Measurements from ENCODE around the gene AMPD2.
A peak's percentile ranks its signal among the peaks of the same experiment; 100 is the strongest.

Gene AMPD2

DNA sequence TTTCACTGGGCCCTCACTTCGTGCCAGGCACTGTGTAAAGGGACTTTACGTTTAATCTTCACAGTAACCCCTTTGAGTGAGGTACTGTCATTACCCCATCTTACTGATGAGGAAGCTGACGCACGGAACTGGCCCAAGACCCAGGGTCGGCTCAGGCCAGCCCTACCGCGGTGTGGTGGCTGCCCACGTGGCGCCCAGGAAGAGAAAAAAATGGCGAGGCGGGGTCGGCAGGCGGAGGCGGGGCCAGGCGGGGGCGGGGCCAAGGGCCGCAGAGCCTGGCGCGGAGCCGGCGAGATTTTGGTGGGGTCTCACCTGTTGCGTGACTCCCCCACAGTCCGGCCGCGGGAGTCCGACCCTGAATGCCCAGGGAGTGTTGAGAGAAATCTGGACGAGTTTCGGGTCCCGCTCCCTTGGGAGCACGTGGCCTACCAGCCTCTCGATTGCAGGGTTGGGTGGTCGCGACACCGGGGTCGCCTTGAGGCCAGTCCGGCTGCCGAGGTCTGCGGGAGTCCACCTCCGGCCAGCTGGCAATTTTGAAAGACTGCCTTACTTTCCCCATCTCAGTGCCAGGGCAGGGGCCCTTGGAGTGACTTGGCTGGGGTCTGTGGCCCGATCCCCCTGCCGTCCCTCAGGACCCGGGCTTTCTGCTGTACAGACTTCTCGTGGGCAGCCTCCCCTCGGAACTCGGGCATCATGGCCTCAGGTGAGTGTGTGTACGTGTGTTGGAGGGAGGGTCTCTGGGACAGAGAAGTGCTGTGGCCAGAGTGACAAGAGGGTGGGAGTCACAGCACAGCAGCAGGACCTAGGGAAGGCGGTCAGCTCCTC lies at the start of gene AMPD2, which contains the start of gene GNAT2:
Gene AMPD2, plus strand, starts transcription at position 262 of the 825 bp plus-strand sequence. CDS start 1,339 bp downstream, outside the sequence.
Gene GNAT2, minus strand, starts transcription at position 41 of the 825 bp plus-strand sequence. CDS start 6,746 bp downstream, outside the sequence.
- DNase-seq: peak; percentile 6 to 68

GRCh38 chr1:109570414-109570813 lies 49.2 kb upstream of the AMPD2 start:
- no peak for DNase-seq

DNA sequence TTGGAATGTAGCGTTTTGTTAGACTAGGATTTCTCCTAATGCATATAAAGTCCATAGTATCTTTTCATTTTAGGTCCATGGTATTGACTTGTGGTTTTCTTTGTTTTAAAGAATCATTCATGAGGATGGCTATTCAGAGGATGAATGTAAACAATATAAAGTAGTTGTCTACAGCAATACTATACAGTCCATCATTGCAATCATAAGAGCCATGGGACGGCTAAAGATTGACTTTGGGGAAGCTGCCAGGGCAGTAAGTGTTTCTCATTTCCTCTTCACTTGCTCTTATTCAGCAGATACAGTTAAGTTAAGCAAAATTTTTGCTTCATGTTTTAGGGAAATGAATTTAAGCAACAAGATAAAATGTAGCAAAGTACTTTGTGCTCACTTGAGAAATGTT lies 45.9 kb upstream of the AMPD2 start:
- DNase-seq: no peak

GRCh38 chr1:109578947-109579443 lies 40.6 kb upstream of the AMPD2 start:
- no peak for DNase-seq

GRCh38 chr1:109579491-109579890 lies 40.1 kb upstream of the AMPD2 start:
- DNase-seq: no peak

GRCh38 chr1:109582021-109582420 lies 37.6 kb upstream of the AMPD2 start:
- no peak for DNase-seq

GRCh38 chr1:109584766-109585165 lies 34.9 kb upstream of the AMPD2 start:
- no peak for DNase-seq

GRCh38 chr1:109586055-109586454 lies 33.6 kb upstream of the AMPD2 start:
- no peak for DNase-seq

DNA sequence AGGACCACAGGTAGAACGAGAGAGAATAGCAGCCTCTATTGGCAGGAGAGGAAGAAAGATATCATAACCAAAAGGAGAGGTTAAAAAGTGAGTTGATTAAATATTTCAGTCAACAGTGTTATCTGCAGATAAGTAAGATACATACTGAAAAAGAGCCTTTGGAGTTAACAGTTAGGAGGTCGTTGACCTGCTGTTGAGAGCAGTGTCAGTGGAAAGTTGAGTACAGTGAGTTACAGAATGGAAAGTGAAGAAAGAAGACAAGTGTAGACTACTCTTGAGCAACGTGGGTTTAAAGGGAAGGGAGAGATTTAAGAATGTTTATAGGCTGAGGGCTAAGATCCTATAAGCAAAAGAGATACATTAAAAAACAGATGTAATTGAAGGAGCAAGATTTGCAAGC lies 30.5 kb upstream of the AMPD2 start:
- DNase-seq: no peak

DNA sequence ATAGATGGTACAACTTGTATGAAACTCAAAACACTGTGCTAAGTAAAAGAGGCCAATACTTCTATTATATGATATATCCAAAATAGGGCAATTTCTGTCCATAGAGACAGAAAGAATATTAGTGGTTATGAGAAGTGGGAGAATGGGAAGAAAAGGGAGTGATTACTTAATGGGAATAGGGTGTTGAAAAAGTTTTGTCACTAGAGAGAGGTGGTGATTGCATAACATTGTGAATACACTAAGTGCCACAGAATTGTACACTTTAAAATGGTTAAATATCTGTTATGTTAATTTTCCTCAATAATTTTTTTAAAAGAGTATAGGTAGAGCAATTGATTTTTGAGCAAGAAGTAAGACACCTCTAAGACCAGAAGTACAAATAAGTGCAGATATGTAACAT lies 30.0 kb upstream of the AMPD2 start:
- DNase-seq: no peak

GRCh38 chr1:109592916-109593315 lies 26.7 kb upstream of the AMPD2 start:
- no peak for DNase-seq

DNA sequence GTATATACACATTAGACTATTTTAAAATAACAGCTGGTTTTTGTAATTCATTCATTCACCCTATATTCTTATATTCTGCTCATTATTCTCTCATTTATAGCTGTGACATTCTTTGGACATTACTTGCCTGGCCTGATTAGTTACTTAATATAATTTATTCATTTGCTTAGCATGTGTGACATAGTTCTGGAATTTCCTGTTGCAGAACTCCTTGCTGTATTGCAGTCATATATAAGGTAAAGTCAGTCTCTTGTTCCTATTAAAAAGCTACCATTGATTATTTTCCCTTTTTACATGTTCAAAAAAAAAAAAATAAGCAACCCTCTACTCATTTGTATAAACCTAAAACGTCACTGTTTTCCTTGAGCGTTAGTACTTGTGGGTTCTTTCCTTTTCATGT lies 24.1 kb upstream of the AMPD2 start:
- no peak for DNase-seq

GRCh38 chr1:109598156-109598555 lies 21.5 kb upstream of the AMPD2 start:
- DNase-seq: no peak

GRCh38 chr1:109598655-109599054 lies 21.0 kb upstream of the AMPD2 start:
- no peak for DNase-seq

- DNase-seq: no peak
Observed at GRCh38 chr1:109603229-109603628, 16.4 kb upstream of the AMPD2 start.

GRCh38 chr1:109605381-109605780 lies 14.3 kb upstream of the AMPD2 start:
- DNase-seq: no peak

DNA sequence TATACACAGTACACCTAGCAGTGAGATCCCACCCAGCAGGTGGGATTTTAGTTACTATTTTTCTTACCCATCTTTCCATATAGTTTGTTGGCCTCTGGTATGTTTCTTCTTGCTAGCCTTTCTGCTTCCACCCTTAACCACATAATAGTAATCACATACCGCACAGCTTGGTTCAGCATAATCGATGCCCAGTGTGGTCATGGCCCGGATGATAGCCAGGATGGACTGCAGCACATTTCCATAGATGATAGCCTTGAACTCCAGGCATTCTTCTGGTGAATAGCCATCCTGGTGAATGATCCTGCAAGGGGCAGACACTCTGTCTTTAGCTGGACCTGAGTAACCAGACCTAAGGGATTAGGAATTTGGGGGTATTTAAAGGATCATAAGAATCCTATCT lies 9.8 kb upstream of the AMPD2 start:
- DNase-seq: no peak

DNA sequence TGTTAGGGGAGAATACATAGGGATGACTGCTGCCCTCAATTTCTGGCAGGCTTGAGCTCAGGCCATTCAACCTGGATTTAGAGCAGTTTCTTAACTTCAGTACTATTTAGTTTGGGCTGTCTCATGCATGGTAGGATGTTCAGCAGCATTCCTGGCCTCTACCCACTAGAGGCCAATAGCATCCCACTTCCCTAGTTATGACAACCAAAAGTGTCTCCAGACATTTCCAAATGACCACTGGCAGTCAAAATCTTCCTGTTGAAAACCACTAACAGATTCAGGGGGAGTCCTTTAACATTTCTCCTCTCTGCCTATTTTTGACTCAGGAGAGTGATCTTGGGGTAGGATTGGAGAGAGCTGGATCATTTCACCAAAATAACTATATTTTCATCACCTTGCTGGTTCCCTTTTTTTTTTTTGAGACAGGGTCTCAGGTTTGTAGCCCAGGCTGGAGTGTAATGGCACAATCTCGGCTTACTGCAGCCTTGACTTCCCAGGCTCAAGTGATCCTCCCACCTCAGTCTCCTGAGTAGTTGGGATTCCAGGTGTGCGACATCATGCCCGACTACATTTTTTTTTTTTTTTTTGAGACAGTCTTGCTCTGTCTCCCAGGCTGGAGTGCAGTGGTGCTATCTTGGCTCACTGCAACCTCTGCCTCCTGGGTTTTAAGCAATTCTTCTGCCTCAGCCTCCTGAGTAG lies 8.9 kb upstream of the AMPD2 start:
- DNase-seq: no peak

GRCh38 chr1:109611308-109611990 lies 8.2 kb upstream of the AMPD2 start:
- no peak for DNase-seq

DNA sequence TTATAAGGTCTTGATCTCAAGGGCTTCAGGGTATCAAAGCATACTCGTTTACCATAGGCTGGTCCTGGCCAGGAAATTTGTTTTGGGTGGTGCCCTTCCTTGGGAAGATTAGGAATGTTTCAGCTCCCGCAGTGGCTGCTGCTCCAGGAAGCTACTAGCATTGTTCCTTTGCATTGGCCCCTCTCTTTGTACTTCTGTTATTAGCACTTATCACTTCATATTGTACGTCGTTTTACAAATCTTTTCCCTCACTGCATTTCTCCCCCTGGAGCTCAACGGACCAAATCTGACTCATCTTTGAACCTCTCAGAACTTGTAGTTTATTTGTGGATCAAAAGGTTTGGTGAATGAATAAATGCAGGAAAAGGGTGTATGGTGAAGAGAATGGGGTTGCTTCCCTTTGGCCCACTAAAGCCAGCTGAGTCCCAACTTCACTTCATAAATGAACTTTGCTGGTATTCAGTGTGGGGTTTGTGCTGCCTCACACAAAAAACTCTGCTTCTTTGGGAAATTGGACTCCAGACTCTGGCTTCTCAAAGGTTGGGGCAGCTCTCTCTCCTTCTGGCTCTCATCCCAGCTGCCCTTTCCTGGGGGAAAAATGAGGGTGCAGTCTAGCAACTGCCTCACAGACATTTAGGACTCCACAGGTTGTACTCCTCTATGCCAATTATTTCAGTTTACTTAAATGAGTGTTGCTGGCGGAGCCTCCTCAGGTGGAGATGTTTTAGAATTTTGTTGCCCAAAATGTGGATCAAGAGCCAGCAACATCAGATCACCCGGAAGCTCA lies 6.1 kb upstream of the AMPD2 start:
- no peak for DNase-seq

DNA sequence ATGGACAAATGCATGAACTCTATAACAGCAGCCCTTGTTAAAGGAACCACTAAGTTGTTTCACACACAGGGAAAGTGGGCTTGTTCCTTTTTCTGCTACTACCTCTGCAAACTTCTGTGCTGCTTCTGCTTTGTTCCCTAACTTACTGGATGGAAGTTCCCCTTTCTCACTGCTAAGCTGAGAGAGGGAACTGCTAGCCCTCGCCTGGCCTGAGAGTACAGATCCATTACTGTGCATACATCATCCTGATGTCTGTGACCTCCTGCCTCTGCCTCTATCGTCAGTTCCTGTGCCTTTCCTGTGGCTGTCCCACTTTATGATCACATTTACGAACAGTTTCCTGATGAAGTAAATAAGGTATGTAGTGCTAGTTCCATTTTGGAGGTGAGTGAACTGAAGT lies 3.8 kb upstream of the AMPD2 start:
- no peak for DNase-seq

DNA sequence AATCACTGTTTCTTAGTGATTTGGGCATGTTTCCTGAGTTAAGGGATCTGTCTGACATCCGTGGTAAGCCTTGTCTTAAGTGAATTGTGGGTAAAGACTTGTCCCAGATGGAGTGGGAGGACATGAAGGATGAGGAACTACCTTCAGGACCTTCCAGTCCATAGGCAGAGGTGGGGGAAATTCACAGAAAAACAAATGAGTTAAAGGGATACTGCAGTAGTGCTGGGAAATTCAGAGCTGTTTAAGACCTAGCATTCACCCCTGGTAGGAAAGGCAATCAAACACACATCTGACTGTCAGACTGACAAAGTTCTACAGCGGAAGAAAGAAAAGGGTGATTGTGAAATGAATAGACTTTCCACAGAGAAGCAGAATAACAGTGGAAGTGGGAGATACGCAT lies 3.2 kb upstream of the AMPD2 start:
- DNase-seq: no peak

Data from SW 1271 (cell line).